HEK293T (cell line): ENCODE results near the gene FMN2.

Source experiments
- CTCF ChIA-PET: fragments of 350-600 bp; formaldehyde crosslinking; extraction: SDS; loops from one replicate; lab custom pipeline; 2021; ENCODE audit warnings: antibody characterized with exemption, inconsistent platforms; lab: Yijun Ruan, JAX
- POLR2A ChIA-PET: fragments of 350-600 bp; formaldehyde crosslinking; extraction: SDS; loops from one replicate; lab custom pipeline; 2020; ENCODE audit warnings: antibody characterized with exemption, inconsistent platforms; lab: Yijun Ruan, JAX
- DNase-seq: peaks from one replicate; pipeline ENCODE4 v3.0.0; 2012; ENCODE audit warnings: mixed read lengths; ENCODE audit errors: extremely low spot score
- ARNT ChIP-seq: fragments of 450-650 bp; IDR thresholded peaks from 2 replicates; pipeline ENCODE4 v1.6.1; 2017; ENCODE audit warnings: mild to moderate bottlenecking
- BHLHE40 ChIP-seq: fragments of 450-650 bp; IDR thresholded peaks from 2 replicates; pipeline ENCODE4 v1.6.1; 2016; ENCODE audit warnings: mild to moderate bottlenecking, moderate library complexity, borderline replicate concordance
- CTBP1 ChIP-seq: fragments of 450-650 bp; IDR thresholded peaks from 2 replicates; pipeline ENCODE4 v1.6.1; 2016; ENCODE audit warnings: borderline replicate concordance
- ELF4 ChIP-seq: fragments of 450-650 bp; IDR thresholded peaks from 2 replicates; pipeline ENCODE4 v1.6.1; 2017; ENCODE audit warnings: antibody characterized with exemption
- FOXA1 ChIP-seq: fragments of 450-650 bp; IDR thresholded peaks from 2 replicates; pipeline ENCODE4 v1.6.1; 2016; ENCODE audit warnings: mild to moderate bottlenecking
- FOXK2 ChIP-seq: fragments of 450-650 bp; IDR thresholded peaks from 2 replicates; pipeline ENCODE4 v1.6.1; 2016; ENCODE audit warnings: mild to moderate bottlenecking
- FOXM1 ChIP-seq: fragments of 450-650 bp; IDR thresholded peaks from 2 replicates; pipeline ENCODE4 v1.6.1; 2017; ENCODE audit warnings: mild to moderate bottlenecking, borderline replicate concordance
- HDGF ChIP-seq: fragments of 450-650 bp; IDR thresholded peaks from 2 replicates; pipeline ENCODE4 v1.6.1; 2017; ENCODE audit warnings: antibody characterized with exemption, borderline replicate concordance
- L3MBTL2 ChIP-seq: fragments of 450-650 bp; conservative IDR thresholded peaks from 2 replicates; pipeline ENCODE4 v1.6.1; 2016; ENCODE audit warnings: mild to moderate bottlenecking
- LEF1 ChIP-seq: fragments of 450-650 bp; IDR thresholded peaks from 2 replicates; pipeline ENCODE4 v1.6.1; 2017; ENCODE audit warnings: mild to moderate bottlenecking, borderline replicate concordance
- NFRKB ChIP-seq: fragments of 450-650 bp; IDR thresholded peaks from 2 replicates; pipeline ENCODE4 v1.6.1; 2016; ENCODE audit warnings: mild to moderate bottlenecking, moderate library complexity
- PKNOX1 ChIP-seq: fragments of 450-650 bp; IDR thresholded peaks from 2 replicates; pipeline ENCODE4 v1.6.1; 2016
- SP1 ChIP-seq: fragments of 450-650 bp; IDR thresholded peaks from 2 replicates; pipeline ENCODE4 v1.6.1; 2017
- SUZ12 ChIP-seq: fragments of 450-650 bp; IDR thresholded peaks from 2 replicates; pipeline ENCODE4 v1.6.1; 2016; ENCODE audit warnings: mild to moderate bottlenecking
- TARDBP ChIP-seq: fragments of 450-650 bp; IDR thresholded peaks from 2 replicates; pipeline ENCODE4 v1.6.1; 2016
- ZNF384 ChIP-seq: fragments of 450-650 bp; IDR thresholded peaks from 2 replicates; pipeline ENCODE4 v1.6.1; 2016

Gene FMN2

GRCh38 chr1:240306673-240307072 is 215.0 kb downstream of the FMN2 start:
- CTCF ChIA-PET = no interaction called here
- POLR2A ChIA-PET = no interaction called here
- no peak for TF ChIP-seq PKNOX1
- TF ChIP-seq FOXM1 = no peak
- TF ChIP-seq FOXK2 = no peak
- no peak for TF ChIP-seq BHLHE40
- TF ChIP-seq LEF1 = no peak
- no peak for TF ChIP-seq L3MBTL2
- TF ChIP-seq ZNF384 = no peak
- TF ChIP-seq SUZ12 = no peak
- TF ChIP-seq ELF4 = no peak
- TF ChIP-seq ARNT = no peak
- no peak for TF ChIP-seq HDGF
- TF ChIP-seq TARDBP = no peak
- TF ChIP-seq FOXA1 = no peak
- no peak for TF ChIP-seq NFRKB
- no peak for DNase-seq

GRCh38 chr1:240308096-240308495 is 216.4 kb downstream of the FMN2 start:
- no peak for DNase-seq
- TF ChIP-seq NFRKB = no peak
- TF ChIP-seq ARNT = no peak
- no peak for TF ChIP-seq FOXK2
- no peak for TF ChIP-seq ELF4
- no peak for TF ChIP-seq LEF1
- no peak for TF ChIP-seq ZNF384
- no peak for TF ChIP-seq TARDBP
- TF ChIP-seq HDGF = no peak
- no peak for TF ChIP-seq L3MBTL2
- no peak for TF ChIP-seq SUZ12
- no peak for TF ChIP-seq FOXA1
- ChIA-PET POLR2A (no interaction called here), CTCF (no interaction called here)

GRCh38 chr1:240309769-240310168 is 218.1 kb downstream of the FMN2 start:
- ChIA-PET CTCF (no interaction called here), POLR2A (no interaction called here)
- DNase-seq = no peak
- TF ChIP-seq SP1 (no peak), LEF1 (no peak), ARNT (no peak), ZNF384 (no peak), L3MBTL2 (no peak), FOXA1 (no peak), PKNOX1 (no peak), FOXM1 (no peak), ELF4 (no peak), TARDBP (no peak), NFRKB (no peak), BHLHE40 (no peak), HDGF (no peak)

- no peak for DNase-seq
- POLR2A ChIA-PET = no interaction called here
- TF ChIP-seq PKNOX1 (no peak), ELF4 (no peak), CTBP1 (no peak), FOXA1 (no peak), LEF1 (no peak), SP1 (no peak), L3MBTL2 (no peak), TARDBP (no peak), FOXK2 (no peak), SUZ12 (no peak), ARNT (no peak), NFRKB (no peak), ZNF384 (no peak), BHLHE40 (no peak)
- CTCF ChIA-PET = no interaction called here
These were observed 218.7 kb downstream of the FMN2 start for GRCh38 chr1:240310226-240310925.

GRCh38 chr1:240312872-240313271 is 221.2 kb downstream of the FMN2 start:
- ChIA-PET POLR2A (no interaction called here), CTCF (no interaction called here)
- no peak for TF ChIP-seq SP1
- no peak for TF ChIP-seq PKNOX1
- TF ChIP-seq TARDBP = no peak
- no peak for TF ChIP-seq ELF4
- no peak for TF ChIP-seq FOXA1
- no peak for DNase-seq
